ENCODE data around the gene TLE7.
A peak's percentile ranks its signal among the peaks of the same experiment; 100 is the strongest.

Gene TLE7

DNA sequence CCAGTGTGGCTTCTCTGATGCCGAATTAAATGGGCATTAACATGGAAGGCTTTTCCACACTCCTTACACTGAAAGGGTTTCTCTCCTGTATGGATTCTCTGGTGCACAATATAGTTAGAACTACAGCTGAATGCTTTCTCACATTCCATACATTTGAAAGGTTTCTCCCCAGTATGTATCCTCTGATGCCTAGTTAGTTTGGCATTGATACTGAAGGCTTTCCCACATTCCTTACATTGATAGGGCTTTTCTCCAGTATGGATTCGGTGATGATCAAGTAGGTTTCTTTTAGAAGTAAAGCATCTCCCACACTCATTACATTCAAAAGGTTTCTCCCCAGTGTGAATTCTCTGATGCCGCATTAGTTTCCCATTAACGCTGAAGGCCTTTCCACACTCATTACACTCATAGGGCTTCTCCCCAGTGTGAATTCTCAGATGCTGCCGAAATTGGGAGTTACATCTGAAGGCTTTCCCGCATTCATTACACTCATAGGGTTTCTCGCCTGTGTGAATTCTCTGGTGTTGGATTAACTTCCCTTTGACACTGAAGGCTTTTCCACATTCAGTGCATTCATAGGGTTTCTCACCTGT lies 6.5 kb upstream of the TLE7 start:
- DNase-seq (ENCODE audit: low read depth in 2 of 2): no peak

DNA sequence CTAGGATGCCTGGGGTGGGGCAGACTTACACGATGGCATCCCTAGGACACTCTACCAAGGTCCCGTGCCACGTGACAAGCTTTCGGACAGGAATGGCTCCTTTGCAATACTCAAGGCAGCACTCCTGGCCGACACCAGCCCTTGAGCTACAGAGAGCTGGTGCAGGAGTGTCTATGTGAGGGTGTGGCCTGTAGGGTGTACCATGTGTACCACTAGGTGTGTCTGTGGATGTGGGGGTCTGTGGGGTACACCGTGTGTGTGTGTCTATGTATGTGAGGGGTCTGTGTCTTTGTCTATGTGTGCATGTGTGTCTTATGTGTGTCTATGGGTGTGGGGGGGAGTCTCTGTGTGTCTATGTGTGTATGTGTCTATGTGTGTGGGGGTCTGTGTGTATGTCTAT lies 1.9 kb upstream of the TLE7 start:
- no peak for DNase-seq (ENCODE audit: low read depth in 2 of 2)

DNA sequence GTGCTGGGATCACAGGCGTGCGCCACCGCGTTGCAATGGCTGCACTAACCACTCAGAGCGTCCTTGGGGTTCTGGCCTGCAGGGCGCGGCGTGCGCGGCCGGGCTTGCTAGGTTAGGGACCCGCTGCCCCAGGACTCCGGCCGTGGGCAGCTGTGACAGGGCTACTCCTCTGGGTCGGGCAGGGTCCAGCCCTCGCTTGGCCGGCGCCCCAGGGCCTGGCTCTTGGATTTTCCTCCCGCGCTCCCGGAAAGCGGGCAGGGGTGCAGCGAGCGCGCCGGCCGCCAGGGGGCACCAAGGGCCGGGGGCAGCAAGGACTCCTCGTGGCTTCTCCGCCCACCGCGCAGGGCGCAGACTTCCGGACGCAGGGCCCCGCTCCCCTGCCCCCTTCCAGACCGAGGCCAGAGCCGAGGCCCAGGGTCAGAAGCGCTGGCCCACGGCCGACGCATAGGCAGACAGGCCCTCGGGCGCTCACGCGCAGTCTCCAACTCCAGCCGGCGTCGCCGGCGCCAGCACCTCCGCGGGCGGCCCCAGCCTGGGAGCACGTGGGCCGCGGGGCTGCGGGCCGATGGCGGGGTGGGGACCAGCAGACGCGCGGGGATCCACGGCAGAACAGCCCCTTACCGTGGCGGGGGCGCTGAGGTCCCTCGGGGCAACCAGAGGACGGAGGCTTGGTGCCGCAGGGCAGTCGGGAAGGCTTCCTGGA lies 355 bp downstream of the TLE7 start:
- DNase-seq (ENCODE audit: low read depth in 2 of 2): no peak

DNA sequence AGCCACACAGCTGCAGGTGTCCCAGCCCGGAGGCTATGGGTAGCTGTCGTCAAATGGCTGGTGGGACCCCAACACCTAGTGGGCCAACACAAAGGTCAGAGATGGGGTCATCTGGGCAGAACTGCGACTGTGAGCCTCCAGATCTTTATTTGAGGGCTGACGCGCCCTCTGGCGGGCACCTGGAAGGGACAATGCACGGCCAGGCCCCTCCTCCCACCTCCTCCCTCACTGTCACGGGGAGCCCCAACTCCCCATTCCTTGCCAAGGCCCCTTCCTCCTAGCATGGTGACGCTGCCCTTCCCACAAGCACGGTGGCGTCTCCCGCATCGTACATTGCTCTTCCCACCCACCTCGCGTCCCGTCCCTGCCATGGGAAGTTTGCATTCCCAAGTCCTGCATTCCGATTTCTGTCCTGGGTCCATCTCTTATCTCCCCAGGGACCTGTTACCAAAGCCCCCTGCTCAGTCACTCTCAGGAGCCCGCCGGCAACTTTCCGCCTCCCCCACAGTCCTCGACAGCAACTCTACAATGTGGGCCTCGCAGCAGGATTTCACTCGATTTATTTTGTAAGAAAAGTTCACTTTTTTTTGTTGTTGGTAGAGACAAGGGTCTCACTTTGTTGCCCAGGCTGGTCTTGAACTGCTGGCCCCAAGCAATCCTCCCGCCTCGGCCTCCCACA lies 1.0 kb downstream of the TLE7 start:
- DNase-seq (ENCODE audit: low read depth in 2 of 2): no peak

DNA sequence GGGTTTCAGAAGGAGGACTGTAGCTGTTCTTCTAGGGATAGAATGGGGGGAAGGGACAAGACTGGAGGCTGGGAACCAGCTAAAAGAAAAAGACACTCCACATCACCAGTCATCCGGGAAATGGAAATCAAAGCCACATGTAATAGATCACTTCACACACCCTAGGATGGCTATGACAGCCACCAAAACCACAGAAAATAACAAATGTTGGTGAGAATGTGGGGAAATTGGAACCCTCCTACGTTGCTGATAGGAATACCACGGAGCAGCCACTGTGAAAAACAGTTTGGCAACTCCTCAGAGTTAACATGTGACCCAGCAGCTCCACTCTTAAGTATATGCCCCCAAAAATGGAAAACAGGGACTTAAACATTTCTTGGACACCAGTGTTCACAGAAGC lies 2.3 kb downstream of the TLE7 start:
- DNase-seq (ENCODE audit: low read depth in 2 of 2): no peak

DNA sequence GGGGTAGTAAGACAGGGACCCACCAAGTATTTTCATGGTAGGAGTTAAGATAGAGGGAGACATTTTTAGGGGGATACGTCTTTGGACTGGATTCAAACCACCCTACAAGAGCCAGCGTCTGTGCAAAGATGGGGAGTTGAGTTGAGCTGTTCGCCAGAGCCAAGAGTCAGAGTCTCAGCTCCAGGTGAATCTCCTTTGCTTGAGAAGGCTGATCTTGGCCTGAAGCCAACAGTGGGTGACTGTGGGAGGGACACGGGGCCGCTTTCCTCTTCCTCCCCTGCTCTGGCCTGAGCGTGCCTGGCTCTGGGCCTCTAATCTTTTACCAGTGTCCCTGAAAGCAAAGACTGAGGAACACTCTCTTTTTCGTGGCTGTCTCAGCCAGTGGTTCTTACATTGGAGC lies 5.4 kb downstream of the TLE7 start:
- DNase-seq (ENCODE audit: low read depth in 2 of 2): no peak

DNA sequence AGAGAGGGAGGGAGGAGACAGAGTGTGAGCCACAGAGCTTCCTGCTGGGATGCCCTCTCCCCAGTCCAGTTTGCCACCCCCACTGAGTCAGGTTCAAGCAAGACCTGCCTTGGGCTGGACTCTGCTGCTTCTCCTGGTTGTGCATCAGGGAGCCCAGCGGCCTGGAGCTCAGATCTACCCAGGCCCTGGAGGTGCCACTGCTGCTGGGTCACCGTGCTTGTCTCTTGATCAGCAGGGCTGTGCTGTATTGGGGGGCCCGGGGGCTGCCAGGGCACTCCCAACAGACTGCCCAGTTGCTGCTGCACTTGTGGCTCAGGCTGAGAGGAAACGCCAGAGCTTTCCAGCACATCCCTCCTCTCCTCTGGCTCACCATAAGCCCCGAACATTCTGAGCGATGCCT lies 8.9 kb downstream of the TLE7 start:
- no peak for DNase-seq (ENCODE audit: low read depth in 2 of 2)

DNA sequence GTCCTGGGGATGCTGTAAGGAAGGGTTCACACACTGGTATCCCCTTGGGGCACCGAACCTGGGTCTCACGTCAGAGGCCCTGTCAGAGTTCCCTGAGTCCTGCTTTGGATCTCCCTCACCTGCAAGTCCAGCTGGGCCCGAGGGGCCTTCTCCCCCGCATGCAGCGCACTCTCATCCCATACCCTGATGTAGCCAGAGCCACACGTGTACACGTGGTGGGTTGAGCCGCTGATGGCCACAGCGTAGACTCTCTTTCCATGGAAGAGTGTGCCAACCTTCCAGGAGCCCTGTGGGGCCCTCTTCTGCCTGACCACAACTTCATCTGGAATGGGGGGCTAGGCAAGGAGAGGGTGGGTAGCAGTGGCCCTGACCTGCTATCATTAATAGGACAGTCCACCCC lies 9.9 kb downstream of the TLE7 start:
- DNase-seq (ENCODE audit: low read depth in 2 of 2): no peak

DNA sequence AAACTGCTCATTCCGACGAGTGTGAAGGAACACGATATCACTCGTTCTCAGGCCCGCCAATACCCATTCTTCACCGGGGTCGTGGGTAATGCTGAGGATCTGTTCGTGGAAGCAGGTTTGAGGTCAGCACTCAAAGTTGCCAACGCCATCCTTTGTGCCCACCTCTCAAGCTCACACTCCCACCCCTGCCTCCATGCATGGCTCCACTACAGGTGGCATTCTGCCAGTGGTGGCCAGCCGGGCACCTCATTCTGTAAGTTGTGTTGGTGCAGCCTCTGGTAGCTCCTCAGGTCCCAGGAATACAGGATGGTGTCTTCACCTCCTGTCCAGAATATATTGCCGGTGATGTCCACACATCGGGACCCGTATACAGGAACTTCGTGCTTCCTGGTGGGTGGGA lies 10.7 kb downstream of the TLE7 start:
- DNase-seq (ENCODE audit: low read depth in 2 of 2): no peak

DNA sequence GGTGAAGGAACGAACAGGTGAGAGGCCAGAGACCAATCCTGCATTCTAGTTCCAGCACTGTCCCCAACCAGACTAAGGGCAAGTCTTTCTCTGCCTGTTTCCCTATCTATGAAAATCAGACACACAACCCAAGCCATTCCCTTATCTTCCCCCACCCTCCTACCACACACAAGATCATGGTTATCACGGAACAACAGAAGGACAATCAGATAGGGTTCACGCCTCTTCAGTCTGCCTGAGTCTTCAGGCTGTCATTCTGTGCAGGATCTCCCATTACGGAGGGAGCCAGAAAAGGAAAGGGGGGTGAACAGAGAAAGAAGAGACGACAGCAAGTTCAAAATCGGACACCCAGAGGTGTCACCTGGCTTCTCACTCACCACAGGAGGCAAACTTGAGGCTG lies 11.1 kb downstream of the TLE7 start:
- DNase-seq (ENCODE audit: low read depth in 2 of 2): no peak

DNA sequence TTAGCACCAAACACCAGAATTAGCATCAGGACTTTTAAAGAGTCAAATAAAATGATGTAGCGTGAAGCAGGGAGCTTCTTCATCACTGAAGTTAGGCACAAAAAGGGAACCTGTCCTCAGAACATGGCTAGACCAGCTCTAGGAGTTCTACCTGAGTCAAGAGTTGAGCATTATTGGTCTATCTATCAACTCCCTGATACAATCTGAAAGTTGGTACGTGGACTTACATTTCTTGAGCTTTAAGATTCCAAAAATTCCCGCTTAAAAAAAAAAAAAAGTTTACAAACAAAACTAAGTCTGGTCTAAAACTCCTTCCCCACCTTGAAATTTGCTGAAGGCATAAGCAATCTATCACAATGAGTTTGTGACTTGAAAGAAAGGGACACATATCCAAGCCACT lies 12.3 kb downstream of the TLE7 start:
- no peak for DNase-seq (ENCODE audit: low read depth in 2 of 2)

DNA sequence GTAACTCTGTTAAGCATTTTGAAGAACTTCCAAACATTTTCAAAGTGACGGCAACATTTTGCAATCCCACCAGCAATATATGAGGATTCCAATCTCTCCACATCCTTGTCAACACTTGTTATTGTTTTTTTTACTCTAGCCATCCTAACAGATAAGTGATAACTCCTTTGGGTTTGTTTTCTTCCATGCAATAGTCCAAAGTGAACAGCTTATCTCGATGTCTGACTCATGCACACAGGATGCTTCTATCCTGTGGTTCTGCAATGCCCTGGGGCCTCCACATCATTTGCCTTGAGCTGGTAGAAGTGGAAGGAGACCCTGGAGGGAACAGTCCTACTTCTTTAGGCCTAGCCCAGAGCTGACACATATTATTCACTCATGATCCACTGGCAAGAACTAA lies 13.0 kb downstream of the TLE7 start:
- no peak for DNase-seq (ENCODE audit: low read depth in 2 of 2)

DNA sequence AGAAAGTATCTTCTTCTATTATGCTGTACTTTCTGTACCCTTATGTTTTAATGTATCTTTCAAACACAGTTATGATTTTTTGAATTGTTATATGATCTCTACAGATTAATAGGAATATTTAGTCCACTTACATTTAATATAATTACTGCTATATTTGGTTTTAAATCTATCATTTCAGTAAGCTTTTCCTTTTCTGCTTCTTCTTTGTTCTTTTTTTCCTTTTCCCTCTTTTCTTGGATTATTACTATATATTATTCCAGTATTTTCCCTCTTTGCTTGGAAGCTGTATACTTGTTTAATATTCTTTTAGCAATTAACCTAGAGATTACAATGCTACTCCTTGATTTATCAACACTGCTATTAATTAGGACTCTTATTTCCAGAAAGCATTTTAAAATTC lies 13.5 kb downstream of the TLE7 start:
- DNase-seq (ENCODE audit: low read depth in 2 of 2): no peak

DNA sequence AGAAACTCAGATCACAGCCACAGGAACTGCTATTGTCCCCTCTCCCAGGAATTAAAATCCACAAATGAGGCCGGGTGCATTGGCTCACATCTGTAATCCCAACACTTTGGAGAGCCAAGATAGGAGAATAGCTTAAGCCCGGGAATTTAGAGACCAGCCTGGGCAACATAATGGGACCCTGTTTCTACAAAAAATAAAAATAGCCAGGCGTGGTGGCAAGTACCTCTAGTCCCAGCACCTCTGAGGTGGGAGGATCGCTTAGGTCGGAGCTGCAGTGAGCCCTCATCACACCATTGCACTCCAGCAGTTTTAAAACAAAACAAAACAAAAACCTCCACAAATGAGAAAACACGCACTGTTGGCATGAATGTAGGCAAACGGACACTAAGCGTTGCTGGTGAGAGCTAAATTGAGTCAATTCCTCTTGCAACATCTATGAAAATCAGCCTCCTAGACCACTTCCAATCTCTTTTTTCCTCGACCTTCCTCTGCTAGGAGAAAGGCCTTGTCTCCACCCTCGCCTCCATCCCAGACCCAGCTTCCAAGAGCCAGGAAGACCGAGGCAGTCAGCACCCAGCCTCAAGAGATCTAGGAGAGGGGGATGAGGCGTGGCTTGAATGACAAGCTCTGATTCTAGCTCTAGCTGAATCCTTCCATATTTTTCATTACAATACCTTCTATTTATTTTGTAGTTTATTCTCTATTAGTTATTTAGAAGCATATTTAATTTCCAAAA lies 14.8 kb downstream of the TLE7 start:
- no peak for DNase-seq (ENCODE audit: low read depth in 2 of 2)

DNA sequence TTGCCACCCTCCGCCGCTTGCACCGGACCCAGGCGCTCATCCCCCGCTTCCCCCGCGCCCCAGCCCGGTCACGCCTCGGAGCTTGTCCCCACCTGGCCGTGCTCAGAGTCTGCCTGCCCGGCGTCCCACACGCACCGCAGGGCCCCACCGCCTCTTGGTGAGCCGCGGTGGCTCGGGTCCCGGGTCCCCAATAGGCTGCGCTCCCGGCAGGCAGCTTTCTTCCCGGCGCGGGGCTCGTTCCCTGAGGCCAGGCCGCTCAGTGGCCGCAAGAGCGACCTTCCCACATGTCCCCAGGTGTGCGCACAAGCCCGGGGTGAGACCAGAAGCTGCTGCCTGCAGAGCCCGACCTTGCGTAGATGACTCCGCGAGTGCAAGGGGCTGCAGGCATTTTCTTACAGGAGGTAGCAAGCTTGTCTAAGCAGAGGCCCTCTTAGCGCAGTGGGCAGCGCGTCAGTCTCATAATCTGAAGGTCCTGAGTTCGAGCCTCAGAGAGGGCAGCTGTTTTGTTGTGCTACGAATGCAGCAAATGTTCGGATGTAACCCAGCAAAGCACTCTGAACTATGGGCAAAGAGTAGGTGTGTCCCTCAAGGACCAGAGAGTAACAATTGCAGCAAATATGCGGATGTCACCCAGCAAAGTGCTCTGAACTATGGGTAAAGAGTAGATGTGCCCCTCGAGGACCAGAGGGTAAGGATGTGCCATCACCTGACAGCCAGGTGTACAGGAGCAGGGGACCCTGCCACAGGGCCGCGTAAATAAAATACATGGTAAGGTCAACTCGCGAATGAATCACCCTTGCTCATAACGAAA lies 15.6 kb downstream of the TLE7 start:
- DNase-seq (ENCODE audit: low read depth in 2 of 2): peak; percentile 17 to 31

DNA sequence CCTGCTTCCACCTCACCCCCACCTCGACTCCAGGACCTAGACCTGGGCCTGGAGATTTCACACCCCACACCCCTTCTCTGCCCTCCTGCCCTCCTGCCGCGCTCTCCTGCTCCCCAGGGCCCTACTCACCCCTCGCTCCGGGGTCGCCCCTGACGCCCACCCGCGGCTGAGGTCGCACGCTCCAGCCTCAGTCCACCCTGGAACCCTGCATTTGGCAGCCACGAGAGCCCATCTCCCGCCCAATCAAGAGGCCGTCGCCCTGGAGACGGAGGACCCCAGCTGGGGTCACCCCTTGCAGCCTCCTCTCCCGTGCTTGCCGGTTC lies 16.1 kb downstream of the TLE7 start:
- no peak for DNase-seq (ENCODE audit: low read depth in 2 of 2)

DNA sequence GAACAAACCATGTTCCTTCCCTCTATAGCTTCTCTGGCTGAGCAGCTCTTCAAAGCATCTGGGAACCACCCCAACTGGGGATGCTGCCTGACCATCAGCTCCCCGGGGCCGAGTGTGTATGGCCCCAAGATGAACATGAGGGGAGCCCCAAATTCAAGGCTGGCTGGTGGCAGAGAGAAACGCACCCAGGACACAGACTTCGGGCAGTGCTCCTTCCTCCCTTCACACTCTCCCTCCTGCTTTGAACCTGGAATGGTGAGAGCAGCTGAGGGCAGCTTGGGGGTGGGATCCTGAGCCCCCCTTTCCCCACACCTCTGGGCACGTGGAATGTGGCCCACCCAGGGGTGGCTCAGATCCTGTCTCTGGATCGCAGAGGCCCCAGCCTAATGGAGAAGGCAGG lies 17.2 kb downstream of the TLE7 start:
- DNase-seq (ENCODE audit: low read depth in 2 of 2): no peak

DNA sequence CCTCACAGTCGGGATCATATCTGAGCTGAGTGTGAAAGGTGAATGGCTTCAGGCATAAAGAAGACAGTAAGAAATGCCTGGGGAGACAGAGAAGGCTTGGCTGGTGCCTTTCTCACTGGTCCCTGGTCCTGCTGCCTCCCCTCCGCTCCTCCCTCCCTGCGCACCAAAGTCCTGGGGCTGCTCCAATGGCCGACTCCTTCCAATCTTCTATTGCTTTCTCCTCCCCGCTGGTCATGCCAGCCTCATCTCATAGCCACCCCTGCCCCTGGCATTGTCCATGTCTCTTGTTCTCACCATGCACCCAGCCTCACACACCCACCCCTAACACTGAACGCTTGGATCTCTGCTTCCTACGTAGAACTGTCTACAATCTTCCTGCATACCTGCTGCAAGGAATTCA lies 18.0 kb downstream of the TLE7 start:
- DNase-seq (ENCODE audit: low read depth in 2 of 2): no peak

DNA sequence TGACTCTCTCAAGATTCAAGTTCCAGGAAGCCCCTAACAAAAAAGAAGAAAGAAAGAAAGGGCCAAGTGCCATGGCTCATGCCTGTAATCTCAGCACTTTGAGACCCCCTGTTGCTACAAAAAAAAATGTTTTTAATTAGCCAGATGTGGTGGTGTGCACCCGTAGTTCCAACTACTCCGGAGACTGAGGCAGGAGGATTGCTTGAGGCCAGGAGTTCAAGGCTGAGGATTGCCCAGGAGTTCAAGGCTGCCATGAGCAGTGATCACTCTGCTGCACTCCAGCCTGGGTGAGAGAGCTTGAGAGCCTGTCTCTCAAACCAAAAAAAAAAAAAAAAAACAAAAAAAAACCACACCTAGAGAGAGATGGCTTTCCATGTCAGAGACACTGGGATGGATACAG lies 18.8 kb downstream of the TLE7 start:
- no peak for DNase-seq (ENCODE audit: low read depth in 2 of 2)

DNA sequence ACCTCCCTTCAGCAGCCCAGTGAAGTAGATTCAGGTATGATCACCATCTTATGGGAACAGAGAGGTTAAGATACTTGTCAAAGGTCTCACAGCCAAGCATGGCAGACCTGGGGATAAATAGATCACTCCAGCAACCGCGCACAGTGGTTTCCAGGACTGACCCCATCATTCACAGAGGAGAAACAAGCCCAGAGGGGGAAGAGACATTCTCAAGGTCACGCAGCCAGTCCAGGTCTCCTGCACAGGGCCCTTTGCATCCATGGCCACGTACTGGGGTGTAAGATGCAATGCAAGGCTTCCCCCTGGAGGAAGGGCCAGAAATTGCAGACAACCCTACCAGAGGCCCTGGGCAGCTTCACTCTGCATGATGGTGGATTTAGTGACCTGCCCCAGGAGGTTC lies 19.9 kb downstream of the TLE7 start:
- no peak for DNase-seq (ENCODE audit: low read depth in 2 of 2)

DNA sequence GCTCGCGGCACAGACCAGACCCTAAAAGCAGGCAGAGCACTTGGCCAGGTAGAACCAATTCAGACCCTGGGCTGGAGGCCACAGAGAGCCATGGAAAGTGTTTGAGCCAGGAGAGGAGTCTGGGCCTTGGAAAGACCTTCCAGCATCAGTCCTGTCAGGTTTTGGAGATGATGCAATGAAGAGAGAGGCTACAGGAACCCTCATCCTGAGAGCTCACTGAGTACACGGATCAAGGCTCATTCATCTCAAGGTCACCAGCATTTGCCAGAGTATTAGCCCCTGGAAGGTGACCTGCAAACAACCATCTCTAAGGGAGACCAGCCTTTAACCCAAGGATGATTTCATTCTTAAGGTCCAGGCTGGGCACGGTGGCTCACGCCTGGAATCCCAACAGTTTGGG lies 27.8 kb downstream of the TLE7 start:
- no peak for DNase-seq (ENCODE audit: low read depth in 2 of 2)

DNA sequence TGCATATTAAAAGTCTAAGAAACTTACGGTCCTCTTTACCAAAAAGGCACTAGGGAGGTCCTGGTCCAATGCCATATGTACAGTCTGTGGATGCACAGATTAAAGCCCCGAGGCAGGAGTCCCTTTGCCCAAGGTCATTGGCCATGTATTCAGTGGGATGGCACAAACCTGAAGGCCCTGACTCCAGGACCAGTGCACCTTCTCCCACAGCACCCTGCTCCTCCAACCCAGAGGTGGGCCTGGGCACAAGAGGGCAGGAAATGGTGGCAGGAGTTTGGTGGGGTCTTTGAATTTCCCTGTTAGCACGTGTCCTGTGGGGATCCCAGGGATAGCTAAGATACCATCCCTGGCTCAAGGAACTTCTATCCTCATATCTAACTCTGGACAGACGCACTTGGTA lies 28.5 kb downstream of the TLE7 start:
- DNase-seq (ENCODE audit: low read depth in 2 of 2): no peak

All from fibroblast of skin of left quadriceps (primary cell).